ENCODE measurements around the gene NAP1L4. TPM values are rescaled to one million over a fixed set of nuclear protein-coding genes. Genes with fewer than 3 reads are reported as not detected.

NAP1L4 gene
- total and polyA plus RNA-seq, 2 donors (not counting 1 experiment from before 2014, with no cell fraction given): 62.1 to 133 TPM

GRCh38 chr11:2901854-2902783 lies 90.0 kb downstream of the NAP1L4 start:
- TF ChIP-seq CTCF (IDR thresholded peaks at IDR 0.05) (no peak), EZH2 (IDR thresholded peaks at IDR 0.05; ENCODE audit: borderline replicate concordance, insufficient read depth, low read depth, low read length, poor library complexity, severe bottlenecking) (no peak)
- Histone ChIP-seq H3K9me3 (ENCODE audit: control extremely low read depth in 1 of 3, control insufficient read depth in 2 of 3, insufficient read depth in 1 of 3, low read length in 2 of 3) (peaks cover 0 to 9% (median 0%) of the 10 kb centered on the region in 3 donors), H4K20me1 (ENCODE audit: control insufficient read depth, insufficient read depth, low read length, poor library complexity, severe bottlenecking) (no peaks in the 10 kb centered on the region), H3K4me3 (ENCODE audit: control extremely low read depth in 1 of 5, extremely low read depth in 1 of 5, insufficient read depth in 1 of 5, low read depth in 2 of 5, low read length in 4 of 5) (peak overlapping the region; percentile 36 to 87 (median 66)), H3K9ac (ENCODE audit: low read length) (peak overlapping the region; percentile 82), H3K4me1 (ENCODE audit: control insufficient read depth in 2 of 2, insufficient read depth in 2 of 2, low read length in 2 of 2) (peaks cover 9 to 26% of the 10 kb centered on the region in 2 donors), H3K27ac (ENCODE audit: low read length in 2 of 2) (no peak overlapping the region), H3K4me2 (replicated peaks; ENCODE audit: low read depth, low read length, poor library complexity, severe bottlenecking) (peak overlapping the region; percentile 100), H3K79me2 (ENCODE audit: control insufficient read depth, insufficient read depth, low read length) (no peaks in the 10 kb centered on the region), H2AFZ (ENCODE audit: insufficient read depth, low read depth, low read length, poor library complexity, severe bottlenecking) (peak overlapping the region; percentile 85), H3K36me3 (replicated peaks in 1 of 2; ENCODE audit: control extremely low read depth in 1 of 2, control insufficient read depth in 1 of 2, extremely low read depth in 1 of 2, insufficient read depth in 2 of 2, low read length in 1 of 2) (no peaks in the 10 kb centered on the region), H3K27me3 (replicated peaks in 1 of 4; ENCODE audit: control extremely low read depth in 1 of 4, control insufficient read depth in 3 of 4, insufficient read depth in 4 of 4, low read length in 3 of 4) (no peaks in the 10 kb centered on the region)
- H3K27ac Mint-ChIP-seq: peak overlapping the region; percentile 78
- peak; percentile 97 for ATAC-seq (ENCODE audit: low read depth)
- intact Hi-C loops (cut with micrococcal nuclease): loop anchor here (1.0 to 10.0 kb wide), 3 partner anchors 14 to 153 kb away; partner anchors contain the start of genes CARS1 and NAP1L4
- WGBS (ENCODE audit: insufficient coverage): 5% methylated on average over 53 of the region's 58 CpGs
- H3K9me3 Mint-ChIP-seq (ENCODE audit: insufficient read depth): no peaks in the 10 kb centered on the region
- ChIA-PET CTCF (interaction anchor here (0.9 to 4.9 kb wide), 5 partner anchors 10 to 597 kb away, joined by 3 to 36 read pairs (median 4); no protein-coding TSS in a partner anchor), POLR2A (interaction anchor here (0.6 to 0.7 kb wide), 4 partner anchors 10 to 1050 kb away, joined by 3 to 6 read pairs (median 5); no protein-coding TSS in a partner anchor)
- peaks cover 20% of the 10 kb centered on the region for H3K4me1 Mint-ChIP-seq
- peak overlapping the region; percentile 85 for H3K4me3 Mint-ChIP-seq
- DNase-seq: peak; percentile 88
- H3K27me3 Mint-ChIP-seq: peaks cover 5% of the 10 kb centered on the region

Measured in B cell (primary cell).